Activated naive CD4-positive, alpha-beta T cell treated with anti-CD3 and anti-CD28 coated beads for 36 hours (primary cell): ENCODE data around the gene TRRAP. TPM values are rescaled to one million over a fixed set of nuclear protein-coding genes. Genes with fewer than 3 reads are reported as not detected.

Source experiments
- CTCF ChIA-PET: fragments of 350-600 bp; sonication (Branson Sonifier 250); formaldehyde crosslinking; loops from one replicate; lab custom pipeline; 2021; ENCODE audit warnings: antibody characterized with exemption; lab: Charles Lee
- DNase-seq: peaks from one replicate; pipeline ENCODE4 v3.0.0-alpha.2; 2020
- H3K27ac Mint-ChIP-seq: one replicate; pipeline ENCODE4 v1.8.0; 2021; ENCODE audit warnings: mild to moderate bottlenecking, mixed read lengths
- H3K27me3 Mint-ChIP-seq: one replicate; pipeline ENCODE4 v1.8.0; 2021; ENCODE audit warnings: low read depth, mixed read lengths
- H3K36me3 Mint-ChIP-seq: one replicate; pipeline ENCODE4 v1.8.0; 2021; ENCODE audit warnings: low read depth, mixed read lengths
- H3K4me1 Mint-ChIP-seq: one replicate; pipeline ENCODE4 v1.8.0; 2021; ENCODE audit warnings: low read depth, mixed read lengths
- H3K4me3 Mint-ChIP-seq: one replicate; pipeline ENCODE4 v1.8.0; 2021; ENCODE audit warnings: mild to moderate bottlenecking, moderate library complexity, mixed read lengths
- H3K9me3 Mint-ChIP-seq: one replicate; pipeline ENCODE4 v1.8.0; 2021; ENCODE audit warnings: mixed read lengths
- intact Hi-C: fragments of 100-400 bp; cut with micrococcal nuclease; formaldehyde crosslinking; loops from one replicate; pipeline ENCODE4 v1.15.1; 2023
- total RNA-seq, 2 experiments: library from RNA; stranded (reverse); gene quantifications; one replicate each; pipeline ENCODE4 v1.2.3, GENCODE V29; 2021

The TRRAP gene
- 10 to 100 TPM; 33.5 to 37.4 TPM for total RNA-seq

DNA sequence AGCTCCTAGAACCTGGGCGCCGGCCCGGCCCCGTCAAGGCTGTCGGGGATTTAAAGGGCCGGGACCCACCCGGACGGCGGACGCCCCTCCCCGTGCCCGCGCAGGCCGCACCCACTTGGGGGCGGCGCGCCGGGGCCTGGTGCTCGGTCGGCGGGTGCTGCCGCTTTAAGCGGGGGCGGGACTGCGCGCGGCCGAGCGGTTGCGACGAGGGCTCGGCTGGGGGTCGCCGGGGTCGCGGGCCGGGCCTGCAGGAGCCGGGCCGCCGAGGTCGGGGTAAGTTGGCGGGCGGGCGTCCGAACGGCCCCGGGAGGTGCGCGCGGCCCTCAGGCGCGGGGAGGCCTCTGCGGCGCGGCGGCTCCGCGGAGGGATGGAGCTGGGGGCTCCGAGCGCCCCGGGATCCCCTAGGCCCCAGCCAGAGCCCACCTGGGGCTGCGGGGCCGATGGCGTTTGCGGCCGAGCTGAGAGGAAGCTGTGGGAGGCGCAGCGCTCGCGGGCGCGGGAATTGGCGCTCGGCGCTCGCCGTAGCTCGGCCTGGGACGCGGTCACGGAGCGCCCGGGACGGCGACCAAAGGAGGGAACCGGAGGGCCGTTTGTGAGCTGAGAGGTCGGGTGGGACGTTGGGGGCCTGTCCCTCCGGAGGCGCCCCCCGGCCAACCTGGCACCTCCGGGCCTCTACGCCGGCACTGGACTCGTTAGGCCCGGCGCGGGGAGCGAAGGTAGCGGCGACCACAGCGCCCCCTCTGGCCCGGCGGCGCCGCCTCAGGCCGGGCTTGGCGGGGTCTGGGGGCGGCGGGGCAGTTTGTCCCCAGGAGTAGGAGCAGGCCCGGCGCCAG is at the start of gene TRRAP:
TSS of gene TRRAP (plus strand) at position 168 of the 833 bp plus-strand sequence. CDS start 2,619 bp downstream, outside the sequence.
- intact Hi-C loops, result loop anchor here (1.0 to 5.0 kb wide), 8 partner anchors 8 to 906 kb away; partner anchors contain the start of genes ARPC1A, BAIAP2L1, BRI3 and TECPR1
- peaks cover 30% of the 10 kb centered on the region for H3K4me1 Mint-ChIP-seq
- peak; percentile 78 for DNase-seq
- H3K9me3 Mint-ChIP-seq, result no peaks in the 10 kb centered on the region
- peak within 1 kb of the TSS; percentile 88 for H3K4me3 Mint-ChIP-seq
- no peaks in the 10 kb centered on the region for H3K27me3 Mint-ChIP-seq
- CTCF ChIA-PET, result interaction anchor here (0.7 to 2.1 kb wide), 8 partner anchors 9 to 478 kb away, joined by 3 to 5 read pairs (median 4); partner anchors contain the start of gene BAIAP2L1
- H3K27ac Mint-ChIP-seq, result peak within 1 kb of the TSS; percentile 94
- peaks cover 18% of the 10 kb centered on the region for H3K36me3 Mint-ChIP-seq

DNA sequence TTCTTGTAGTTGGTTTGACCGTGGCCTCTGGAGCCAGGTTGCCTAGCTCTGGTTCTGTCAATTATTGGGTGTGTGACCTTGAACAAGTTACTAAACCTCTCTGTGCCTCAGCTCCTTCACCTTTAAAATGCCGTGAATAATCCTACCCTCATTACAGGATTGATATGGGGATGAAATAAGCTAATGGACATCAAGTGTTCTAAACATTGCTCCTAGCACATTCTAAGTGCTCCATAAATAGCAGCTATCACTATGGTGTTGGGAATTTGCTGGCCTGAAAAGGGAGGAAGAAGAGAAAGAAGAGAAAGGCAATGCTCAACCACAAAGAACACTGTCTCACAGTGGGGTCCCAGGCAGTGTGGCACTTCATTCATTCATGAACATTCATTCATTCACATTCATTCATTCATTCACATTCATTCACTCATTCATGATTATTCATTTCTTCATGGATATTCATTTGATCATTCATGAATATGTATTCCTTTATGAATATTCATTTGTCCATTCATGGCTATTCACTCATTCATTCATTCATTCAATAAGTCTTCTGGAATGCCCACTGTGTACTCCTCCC is 47.3 kb upstream of the TRRAP start:
- no peak overlapping the region for H3K27ac Mint-ChIP-seq
- CTCF ChIA-PET, result interaction anchor here (0.8 to 4.5 kb wide), 14 partner anchors 9 to 508 kb away, joined by 3 to 46 read pairs (median 4); no protein-coding TSS in a partner anchor
- no peaks in the 10 kb centered on the region for H3K4me1 Mint-ChIP-seq
- DNase-seq, result no peak
- peaks cover 4% of the 10 kb centered on the region for H3K27me3 Mint-ChIP-seq
- intact Hi-C loops, result loop anchor here (2.0 kb wide), 1 partner anchor 42 kb away; no protein-coding TSS in a partner anchor
- no peaks in the 10 kb centered on the region for H3K9me3 Mint-ChIP-seq
- no peak overlapping the region for H3K4me3 Mint-ChIP-seq
- no peaks in the 10 kb centered on the region for H3K36me3 Mint-ChIP-seq

DNA sequence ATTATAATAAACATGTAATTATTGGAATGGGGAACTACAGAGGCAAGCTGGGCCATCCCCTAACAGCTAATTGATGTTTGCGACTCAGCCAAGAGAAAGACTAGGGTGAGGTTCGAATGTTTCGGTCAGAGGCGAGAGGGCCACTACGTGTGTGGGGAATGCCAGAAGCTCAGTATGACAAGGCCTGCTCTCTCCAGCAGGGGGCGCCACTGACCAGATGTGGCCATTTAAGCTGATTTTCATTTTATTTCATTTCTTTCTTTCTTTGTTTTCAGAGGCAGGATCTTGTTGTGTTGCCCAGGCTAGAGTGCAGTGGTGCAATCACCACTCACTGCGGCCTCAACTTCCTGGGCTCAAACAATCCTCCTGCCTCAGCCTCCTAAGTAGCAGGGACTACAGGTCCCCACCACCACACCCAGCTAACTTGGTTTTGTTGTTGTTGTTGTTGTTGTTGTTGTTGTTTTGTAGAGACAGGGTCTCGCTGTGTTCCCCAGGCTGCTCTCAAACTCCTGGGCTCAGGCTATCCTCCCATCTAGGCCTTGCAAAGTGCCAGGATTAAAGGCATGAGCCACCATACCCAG is 46.6 kb upstream of the TRRAP start:
- DNase-seq, result peak; percentile 62
- intact Hi-C loops, result loop anchor here (2.0 kb wide), 1 partner anchor 41 kb away; no protein-coding TSS in a partner anchor
- H3K36me3 Mint-ChIP-seq, result no peaks in the 10 kb centered on the region
- no peak overlapping the region for H3K27ac Mint-ChIP-seq
- H3K4me3 Mint-ChIP-seq, result no peak overlapping the region
- CTCF ChIA-PET, result interaction anchor here (0.6 to 4.5 kb wide), 17 partner anchors 9 to 509 kb away, joined by 3 to 46 read pairs (median 3); no protein-coding TSS in a partner anchor
- H3K4me1 Mint-ChIP-seq, result no peaks in the 10 kb centered on the region
- H3K27me3 Mint-ChIP-seq, result peaks cover 4% of the 10 kb centered on the region
- H3K9me3 Mint-ChIP-seq, result no peaks in the 10 kb centered on the region

DNA sequence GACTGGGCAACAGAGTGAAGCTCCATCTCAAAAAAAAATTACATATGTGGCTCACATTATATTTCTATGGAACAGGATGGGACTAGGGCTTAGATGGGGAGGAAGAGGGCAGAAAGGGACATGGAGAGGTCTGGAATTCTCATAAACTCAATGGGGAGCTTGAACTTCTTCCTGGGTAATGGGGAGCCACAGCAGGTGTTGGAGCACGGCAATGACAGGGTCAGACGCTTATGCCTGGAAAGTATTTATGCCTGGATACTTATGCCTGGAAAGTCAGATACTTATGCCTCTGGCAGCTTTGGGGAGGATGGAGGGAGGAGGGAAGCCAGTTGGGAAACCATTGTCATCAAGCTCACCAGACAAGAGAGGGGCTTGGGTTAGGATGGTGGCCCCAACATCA is 45.3 kb upstream of the TRRAP start:
- intact Hi-C loops, result no loop called here
- Mint-ChIP-seq H3K27me3 (peaks cover 4% of the 10 kb centered on the region), H3K4me3 (no peak overlapping the region), H3K27ac (no peak overlapping the region), H3K4me1 (no peaks in the 10 kb centered on the region), H3K36me3 (no peaks in the 10 kb centered on the region), H3K9me3 (no peaks in the 10 kb centered on the region)
- no peak for DNase-seq
- CTCF ChIA-PET, result interaction anchor here (0.7 to 4.5 kb wide), 4 partner anchors 9 to 410 kb away, joined by 3 to 46 read pairs (median 4); no protein-coding TSS in a partner anchor

DNA sequence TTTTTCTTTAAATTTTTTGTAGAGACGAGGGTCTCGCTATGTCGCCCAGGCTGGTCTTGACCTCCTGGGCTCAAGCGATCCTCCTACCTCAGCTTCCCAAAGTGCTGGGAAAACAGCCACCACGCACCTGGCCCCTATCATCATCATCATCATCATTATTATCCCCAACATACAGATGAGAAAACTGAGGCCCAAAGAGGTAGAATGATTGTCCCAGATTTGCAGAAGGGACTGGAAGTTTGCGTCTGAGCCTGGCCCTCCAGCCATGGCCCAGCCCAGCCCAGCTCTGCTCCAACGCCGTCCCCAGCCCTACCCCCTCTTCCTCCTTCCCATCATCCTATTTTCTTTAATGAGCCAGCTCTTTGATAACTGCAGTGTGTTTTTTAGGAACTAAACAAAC is 43.4 kb upstream of the TRRAP start:
- H3K27me3 Mint-ChIP-seq, result peaks cover 2% of the 10 kb centered on the region
- no peaks in the 10 kb centered on the region for H3K36me3 Mint-ChIP-seq
- intact Hi-C loops, result no loop called here
- H3K27ac Mint-ChIP-seq, result no peak overlapping the region
- CTCF ChIA-PET, result interaction anchor here (0.7 to 1.5 kb wide), 4 partner anchors 9 to 414 kb away, joined by 3 to 4 read pairs (median 4); no protein-coding TSS in a partner anchor
- H3K4me1 Mint-ChIP-seq, result no peaks in the 10 kb centered on the region
- no peak overlapping the region for H3K4me3 Mint-ChIP-seq
- H3K9me3 Mint-ChIP-seq, result no peaks in the 10 kb centered on the region
- DNase-seq, result no peak

DNA sequence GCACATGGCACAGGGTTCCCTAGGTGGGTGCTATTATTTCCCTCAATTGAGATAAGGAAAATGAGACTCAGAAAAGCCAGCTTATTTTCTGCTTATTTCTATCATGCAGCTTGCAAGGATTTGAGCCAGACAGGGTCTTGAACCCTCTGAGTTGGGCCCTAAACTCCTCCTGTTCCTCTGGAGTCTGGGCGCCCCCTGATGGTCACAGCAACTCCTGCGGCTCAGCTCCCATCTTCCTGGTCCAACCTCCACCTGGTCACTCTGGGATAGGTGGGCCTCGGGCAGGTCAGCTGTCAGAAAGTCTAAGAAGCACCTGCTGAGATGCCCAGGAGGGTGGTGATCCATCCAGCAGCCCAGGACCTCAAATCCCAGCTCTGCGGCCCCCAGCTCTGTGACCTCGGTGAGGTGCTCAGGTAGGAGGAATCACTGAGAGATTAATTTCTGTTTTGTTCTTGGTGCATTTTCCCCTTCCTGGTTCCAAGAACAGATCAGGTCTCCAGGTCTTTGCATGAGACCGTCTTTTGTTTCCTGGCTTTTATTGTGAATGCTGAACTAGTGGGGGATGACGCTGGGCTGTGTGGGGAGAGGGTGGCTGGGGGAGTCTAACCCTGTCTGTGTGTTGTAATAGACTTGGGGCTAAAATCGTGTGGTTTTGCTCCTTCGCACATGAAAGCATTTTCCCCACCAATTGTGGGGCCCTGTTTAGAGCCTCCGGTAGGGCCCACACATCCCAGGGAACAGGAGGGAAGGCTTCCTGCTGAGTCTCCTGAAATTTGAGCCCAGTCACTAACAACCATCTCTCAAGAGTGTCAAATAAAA is 41.3 kb upstream of the TRRAP start:
- Mint-ChIP-seq H3K36me3 (no peaks in the 10 kb centered on the region), H3K4me3 (no peak overlapping the region), H3K27ac (no peak overlapping the region), H3K9me3 (no peaks in the 10 kb centered on the region), H3K27me3 (peaks cover 2% of the 10 kb centered on the region), H3K4me1 (no peaks in the 10 kb centered on the region)
- CTCF ChIA-PET, result interaction anchor here (0.6 to 1.4 kb wide), 8 partner anchors 15 to 412 kb away, joined by 3 to 10 read pairs (median 4); no protein-coding TSS in a partner anchor
- intact Hi-C loops, result loop anchor here (1.0 kb wide), 1 partner anchor 404 kb away; no protein-coding TSS in a partner anchor
- DNase-seq, result peak; percentile 57

DNA sequence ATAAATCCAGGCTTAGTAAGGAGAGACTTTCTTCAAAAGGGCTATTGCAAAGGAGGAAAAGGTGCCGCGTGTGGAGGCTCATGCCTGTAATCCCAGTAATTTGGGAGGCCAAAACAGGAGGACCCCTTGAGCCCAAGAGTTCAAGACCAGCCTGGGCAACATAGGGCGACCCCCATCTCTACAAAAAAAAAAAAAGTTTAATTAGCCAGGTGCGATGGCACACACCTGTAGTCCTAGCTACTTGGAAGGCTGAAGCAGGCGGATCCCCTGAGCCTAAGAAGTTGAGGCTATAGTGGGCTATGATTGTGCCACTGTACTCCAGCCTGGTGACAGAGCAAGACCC is 40.7 kb upstream of the TRRAP start:
- H3K4me3 Mint-ChIP-seq, result no peak overlapping the region
- no peaks in the 10 kb centered on the region for H3K9me3 Mint-ChIP-seq
- peaks cover 2% of the 10 kb centered on the region for H3K27me3 Mint-ChIP-seq
- CTCF ChIA-PET, result interaction anchor here (0.9 to 1.3 kb wide), 3 partner anchors 15 to 405 kb away, joined by 3 to 7 read pairs (median 3); no protein-coding TSS in a partner anchor
- intact Hi-C loops, result loop anchor here (1.0 kb wide), 1 partner anchor 404 kb away; no protein-coding TSS in a partner anchor
- DNase-seq, result no peak
- H3K4me1 Mint-ChIP-seq, result no peaks in the 10 kb centered on the region
- H3K27ac Mint-ChIP-seq, result no peak overlapping the region
- no peaks in the 10 kb centered on the region for H3K36me3 Mint-ChIP-seq

DNA sequence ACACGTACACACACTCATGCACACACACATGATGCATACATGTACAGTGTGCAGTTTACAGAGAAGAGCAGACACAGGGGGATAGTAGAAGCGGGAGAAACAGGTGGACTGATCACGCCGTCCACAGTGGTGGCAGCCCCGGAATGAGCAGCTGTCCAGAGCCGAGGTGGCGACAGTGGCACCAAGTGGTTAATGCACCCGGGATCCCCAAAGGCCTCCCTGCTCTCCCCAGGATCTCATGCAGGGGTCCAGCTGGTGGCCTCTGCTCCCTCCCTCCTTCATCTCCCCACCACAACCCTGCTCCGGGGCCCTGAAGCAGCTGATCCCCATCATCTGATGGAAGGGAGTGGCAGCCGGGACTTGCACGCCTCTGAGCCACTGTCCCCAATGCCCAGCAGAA is 38.2 kb upstream of the TRRAP start:
- intact Hi-C loops, result no loop called here
- H3K9me3 Mint-ChIP-seq, result no peaks in the 10 kb centered on the region
- no peaks in the 10 kb centered on the region for H3K36me3 Mint-ChIP-seq
- no peak for DNase-seq
- H3K27ac Mint-ChIP-seq, result no peak overlapping the region
- H3K4me1 Mint-ChIP-seq, result no peaks in the 10 kb centered on the region
- no peak overlapping the region for H3K4me3 Mint-ChIP-seq
- CTCF ChIA-PET, result interaction anchor here (0.6 to 4.1 kb wide), 8 partner anchors 8 to 481 kb away, joined by 3 to 46 read pairs (median 8); no protein-coding TSS in a partner anchor
- peaks cover 2% of the 10 kb centered on the region for H3K27me3 Mint-ChIP-seq

DNA sequence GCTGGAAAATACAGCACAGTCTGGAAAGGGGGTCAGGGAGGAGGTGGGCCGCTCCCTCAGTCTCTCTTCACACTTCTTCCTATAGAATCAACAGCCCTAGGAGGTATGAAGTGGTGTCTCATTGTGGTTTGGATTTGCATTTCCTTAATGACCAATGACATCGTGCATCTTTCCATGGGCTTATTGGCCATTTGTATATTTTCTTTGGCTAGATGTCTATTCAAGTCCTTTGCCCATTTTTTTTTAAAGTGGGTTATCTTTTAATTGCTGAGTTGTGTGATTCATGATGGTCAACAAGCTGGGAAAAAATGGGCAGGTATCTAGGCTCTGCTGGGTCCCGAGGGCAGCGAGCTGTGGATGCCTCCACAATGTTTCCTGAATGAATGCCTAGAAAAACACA is 37.6 kb upstream of the TRRAP start:
- CTCF ChIA-PET, result interaction anchor here (0.6 to 4.1 kb wide), 18 partner anchors 9 to 480 kb away, joined by 3 to 46 read pairs (median 6); partner anchors contain the start of gene TMEM130
- Mint-ChIP-seq H3K36me3 (no peaks in the 10 kb centered on the region), H3K27me3 (peaks cover 2% of the 10 kb centered on the region), H3K27ac (no peak overlapping the region), H3K4me3 (no peak overlapping the region), H3K4me1 (no peaks in the 10 kb centered on the region), H3K9me3 (no peaks in the 10 kb centered on the region)
- intact Hi-C loops, result loop anchor here (1.0 kb wide), 2 partner anchors 95 to 407 kb away; no protein-coding TSS in a partner anchor
- DNase-seq, result no peak

DNA sequence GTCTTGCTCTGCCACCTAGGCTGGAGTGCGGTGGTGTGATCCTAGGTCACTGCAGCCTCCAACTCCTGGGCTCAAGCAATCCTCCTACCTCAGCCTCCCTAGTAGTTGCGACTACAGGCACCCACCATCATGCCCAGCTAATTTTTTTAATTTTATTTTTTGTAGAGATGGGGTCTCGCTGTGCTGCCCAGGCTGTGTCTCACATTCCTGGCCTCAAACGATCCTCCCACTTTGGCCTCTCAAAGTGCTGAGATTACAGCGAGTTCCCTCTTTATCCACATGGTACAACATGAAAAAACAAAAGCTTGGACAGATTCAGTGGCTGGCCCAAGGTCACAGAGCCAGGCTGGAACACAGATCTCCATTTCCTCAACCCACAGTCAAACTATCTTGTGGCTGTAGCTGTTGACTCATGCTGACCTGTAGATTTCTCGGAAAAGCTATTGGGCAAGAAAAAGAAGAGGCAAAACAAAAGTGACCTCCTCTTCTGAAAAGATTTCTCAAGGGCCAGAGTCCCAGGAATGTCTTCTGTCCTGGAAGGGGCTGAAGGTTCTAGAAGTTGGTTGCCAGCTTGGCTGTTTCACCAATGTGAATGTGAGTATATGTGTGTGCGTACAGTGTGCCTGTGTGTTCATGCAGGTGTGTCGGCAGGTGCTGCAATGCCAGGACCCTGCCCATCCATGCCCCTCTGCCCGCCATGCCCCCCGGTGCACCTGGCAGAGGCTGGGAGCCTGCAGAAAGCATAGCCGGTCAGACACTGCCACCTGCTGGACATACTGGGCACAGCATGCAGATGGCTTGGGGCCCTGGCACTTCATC is 36.9 kb upstream of the TRRAP start:
- CTCF ChIA-PET, result interaction anchor here (0.6 to 4.1 kb wide), 23 partner anchors 10 to 474 kb away, joined by 3 to 46 read pairs (median 4); partner anchors contain the start of gene TMEM130
- intact Hi-C loops, result loop anchor here (1.0 kb wide), 2 partner anchors 96 to 408 kb away; no protein-coding TSS in a partner anchor
- Mint-ChIP-seq H3K27me3 (peaks cover 2% of the 10 kb centered on the region), H3K4me3 (no peak overlapping the region), H3K27ac (no peak overlapping the region), H3K36me3 (no peaks in the 10 kb centered on the region), H3K4me1 (no peaks in the 10 kb centered on the region), H3K9me3 (no peaks in the 10 kb centered on the region)
- peak; percentile 79 for DNase-seq
